IMR-90 (cell line): ENCODE measurements around the gene CALHM1. TPM values are rescaled to one million over a fixed set of nuclear protein-coding genes. Genes with fewer than 3 reads are reported as not detected.
"Not testable (repeated sequence)": the region's sequence is repeated elsewhere in the genome, so short reads cannot be mapped to it uniquely, and the experiment has no call there.

Experiments
- ATAC-seq: fragments of 200-7000 bp; cut with Tn5 transposase; 2 replicates; pipeline ENCODE4 v1.9.1; 2020; ENCODE audit warnings: low read depth, mild to moderate bottlenecking, moderate library complexity
- BruUV-seq: library from RNA; stranded (reverse); fragments of 400-500 nt; replicated peaks from 2 replicates; lab custom pipeline; 2021; lab: Mats Ljungman, UMichigan
- CTCF ChIA-PET: fragments of 300-600 bp; formaldehyde crosslinking; extraction: SDS; loops from one replicate; lab custom pipeline; 2021; ENCODE audit warnings: antibody characterized with exemption; lab: Yijun Ruan, JAX
- POLR2A ChIA-PET: fragments of 300-600 bp; sonication (Branson Sonifier 250); formaldehyde crosslinking; loops from one replicate; lab custom pipeline; 2022; ENCODE audit warnings: antibody characterized with exemption; ENCODE audit not compliant: unreplicated experiment; lab: Charles Lee
- DNase-seq: peaks from one replicate; pipeline ENCODE4 v3.0.0; 2013
- H2AFZ ChIP-seq: replicated peaks from 2 replicates; pipeline ENCODE3; 2013; ENCODE audit warnings: low read length, mild to moderate bottlenecking; ENCODE audit not compliant: poor library complexity
- H2AK5ac ChIP-seq: 2 replicates; pipeline ENCODE4 v1.6.1; 2013; ENCODE audit warnings: low read depth, low read length, inconsistent platforms
- H2AK9ac ChIP-seq: replicated peaks from 2 replicates; pipeline ENCODE3; 2013; ENCODE audit warnings: mild to moderate bottlenecking, low read depth, low read length, moderate library complexity; ENCODE audit not compliant: poor library complexity
- H2BK120ac ChIP-seq: 2 replicates; pipeline ENCODE4 v1.6.1; 2013; ENCODE audit warnings: low read depth, low read length, inconsistent platforms
- H2BK15ac ChIP-seq: 3 replicates; pipeline ENCODE4 v1.6.1; 2013; ENCODE audit warnings: low read depth, low read length, inconsistent platforms
- H2BK20ac ChIP-seq: 2 replicates; pipeline ENCODE4 v1.6.1; 2013; ENCODE audit warnings: low read depth, mild to moderate bottlenecking, inconsistent platforms, low read length, moderate library complexity
- H2BK5ac ChIP-seq: 2 replicates; pipeline ENCODE4 v1.6.1; 2013; ENCODE audit warnings: mild to moderate bottlenecking, low read depth, low read length, inconsistent platforms; ENCODE audit not compliant: poor library complexity, severe bottlenecking
- H3K14ac ChIP-seq: replicated peaks from 2 replicates; pipeline ENCODE4 v1.6.1; 2013; ENCODE audit warnings: low read depth, low read length, inconsistent platforms
- H3K18ac ChIP-seq: 2 replicates; pipeline ENCODE4 v1.6.1; 2013; ENCODE audit warnings: low read depth, low read length, control low read depth
- H3K23ac ChIP-seq: 2 replicates; pipeline ENCODE4 v1.6.1; 2013; ENCODE audit warnings: low read depth, low read length, inconsistent platforms
- H3K27ac ChIP-seq: 2 replicates; pipeline ENCODE4 v1.5.1; 2013; ENCODE audit warnings: mild to moderate bottlenecking, control low read depth, low read length; ENCODE audit not compliant: insufficient read depth
- H3K27me3 ChIP-seq: 2 replicates; pipeline ENCODE4 v1.6.1; 2013; ENCODE audit warnings: low read length; ENCODE audit not compliant: control insufficient read depth, insufficient read depth
- H3K36me3 ChIP-seq: 2 replicates; pipeline ENCODE4 v1.6.1; 2013; ENCODE audit warnings: low read length, mixed read lengths; ENCODE audit not compliant: control insufficient read depth, insufficient read depth
- H3K4ac ChIP-seq: 2 replicates; pipeline ENCODE4 v1.6.1; 2013; ENCODE audit warnings: low read depth, low read length, inconsistent platforms
- H3K4me1 ChIP-seq: 2 replicates; pipeline ENCODE4 v1.6.1; 2013; ENCODE audit warnings: low read length, mixed read lengths; ENCODE audit not compliant: control insufficient read depth, insufficient read depth
- H3K4me2 ChIP-seq: 2 replicates; pipeline ENCODE4 v1.6.1; 2013; ENCODE audit warnings: low read depth, mild to moderate bottlenecking, control low read depth, low read length, moderate library complexity
- H3K4me3 ChIP-seq: 2 replicates; pipeline ENCODE4 v1.5.1; 2013; ENCODE audit warnings: low read depth, mild to moderate bottlenecking, control low read depth, low read length, moderate library complexity; ENCODE audit not compliant: insufficient read depth
- H3K56ac ChIP-seq: 2 replicates; pipeline ENCODE4 v1.6.1; 2013; ENCODE audit warnings: low read length, inconsistent platforms; ENCODE audit not compliant: insufficient read depth; ENCODE audit errors: extremely low read depth
- H3K79me1 ChIP-seq, 2 experiments: 2 replicates each; pipeline ENCODE4 v1.6.1; 2013; ENCODE audit warnings: low read length in 2 of 2, inconsistent platforms in 1 of 2, low read depth in 1 of 2
- H3K9ac ChIP-seq: 2 replicates; pipeline ENCODE4 v1.6.1; 2013; ENCODE audit warnings: low read depth, low read length, control low read depth
- H3K9me1 ChIP-seq: 2 replicates; pipeline ENCODE4 v1.6.1; 2013; ENCODE audit warnings: low read length, inconsistent platforms; ENCODE audit not compliant: insufficient read depth
- H3K9me3 ChIP-seq: 2 replicates; pipeline ENCODE4 v1.6.1; 2013; ENCODE audit warnings: low read length; ENCODE audit not compliant: control insufficient read depth, insufficient read depth
- H4K20me1 ChIP-seq: 2 replicates; pipeline ENCODE4 v1.6.1; 2013; ENCODE audit warnings: low read length, inconsistent platforms; ENCODE audit not compliant: insufficient read depth
- H4K5ac ChIP-seq: 2 replicates; pipeline ENCODE4 v1.6.1; 2013; ENCODE audit warnings: mild to moderate bottlenecking, low read depth, low read length, control low read depth
- H4K8ac ChIP-seq, 2 experiments: 2 replicates each; pipeline ENCODE4 v1.6.1; 2013; ENCODE audit warnings: low read depth in 2 of 2, low read length in 2 of 2, control low read depth in 1 of 2, inconsistent platforms in 1 of 2
- H4K91ac ChIP-seq: 2 replicates; pipeline ENCODE4 v1.6.1; 2013; ENCODE audit warnings: low read depth, low read length, inconsistent platforms; ENCODE audit not compliant: insufficient read depth
- WGBS, 2 experiments: methylation state at CpG; one replicate each; pipeline versions ENCODE4 v1.1.5 to v1.1.7; 2013; ENCODE audit warnings: missing lambda C conversion rate in 2 of 2; ENCODE audit not compliant: insufficient read length in 1 of 2; ENCODE audit errors: extremely low coverage in 2 of 2; 5-methylcytosine and 5-hydroxymethylcytosine counted together
- dilution Hi-C: fragments of 300-500 bp; cut with HindIII; formaldehyde crosslinking; loops from one replicate; pipeline ENCODE4 v1.14.3; 2018; ENCODE audit warnings: low sequenced_read_pairs; ENCODE audit not compliant: unreplicated experiment
- in situ Hi-C: fragments of 300-500 bp; cut with MboI; formaldehyde crosslinking; loops from 3 replicates; pipeline ENCODE4 v1.14.3; 2019; ENCODE audit warnings: low sequenced_read_pairs, inconsistent platforms, mixed read lengths
- intact Hi-C: fragments of 100-400 bp; cut with micrococcal nuclease; formaldehyde crosslinking; loops from 2 replicates; pipeline ENCODE4 v1.10.0; 2022
- polyA plus RNA-seq, 3 experiments: library from polyadenylated mRNA; depleted of rRNA; stranded (reverse); fragments of >200 nt; gene quantifications; 2 replicates each; pipeline ENCODE4 v1.2.3, GENCODE V29; 2012; ENCODE audit warnings: low replicate concordance in 1 of 3
- total RNA-seq: library from RNA; depleted of rRNA; stranded (reverse); fragments of >200 nt; gene quantifications from 2 replicates; pipeline ENCODE4 v1.2.3, GENCODE V29; 2012

CALHM1 gene
- total and polyA plus RNA-seq, 2 of the 4 experiments (the other 2 are of a cell fraction), result not detected

GRCh38 chr10:103503777-103504176 lies 45.1 kb upstream of the CALHM1 start:
- H3K56ac ChIP-seq, H3K23ac ChIP-seq, H2BK5ac ChIP-seq, H3K4me2 ChIP-seq, intact Hi-C loops, H3K9ac ChIP-seq, H2BK20ac ChIP-seq, H2BK15ac ChIP-seq, H2AFZ ChIP-seq, H3K4me1 ChIP-seq, BruUV-seq, H3K36me3 ChIP-seq, dilution Hi-C loops, H3K79me1 ChIP-seq, H3K4me3 ChIP-seq, H3K18ac ChIP-seq, H2BK120ac ChIP-seq, DNase-seq, H3K27ac ChIP-seq, H3K9me1 ChIP-seq, H3K9me3 ChIP-seq, H4K8ac ChIP-seq, H2AK9ac ChIP-seq, H4K91ac ChIP-seq, CTCF ChIA-PET, in situ Hi-C loops, H3K4ac ChIP-seq, ATAC-seq, H2AK5ac ChIP-seq, H3K14ac ChIP-seq, H4K5ac ChIP-seq: not testable (repeated sequence)
- no CpG with 5 or more reads among the region's 6 CpGs for WGBS, 2 experiments
- peaks cover 75% of the 10 kb centered on the region for H3K27me3 ChIP-seq
- POLR2A ChIA-PET, result interaction anchor here (0.6 kb wide), 1 partner anchor 136 kb away, joined by 3 read pairs; the partner anchor contains the start of gene TAF5
- peaks cover 44% of the 10 kb centered on the region; the same call in 1 of the 2 replicates for H4K20me1 ChIP-seq
